Kidney capillary endothelial cell (primary cell): Measurements from ENCODE around the gene MYO18B.

Source experiments
- DNase-seq: peaks from one replicate; pipeline ENCODE4 v3.0.0-alpha.2; 2018; ENCODE audit warnings: low spot score

Gene MYO18B

GRCh38 chr22:25908212-25908611 lies 166.2 kb downstream of the MYO18B start:
- DNase-seq = no peak

GRCh38 chr22:25908755-25909154 lies 166.8 kb downstream of the MYO18B start:
- no peak for DNase-seq

- no peak for DNase-seq
These were observed 167.8 kb downstream of the MYO18B start for GRCh38 chr22:25909614-25910387.

- DNase-seq = no peak
These were observed 169.4 kb downstream of the MYO18B start for GRCh38 chr22:25911243-25911972.

GRCh38 chr22:25919452-25919851 lies 177.5 kb downstream of the MYO18B start:
- no peak for DNase-seq

- DNase-seq = no peak
These were observed 180.2 kb downstream of the MYO18B start for GRCh38 chr22:25922141-25922540.

GRCh38 chr22:25923914-25924313 lies 181.9 kb downstream of the MYO18B start:
- DNase-seq = no peak

- no peak for DNase-seq
These were observed 186.1 kb downstream of the MYO18B start for GRCh38 chr22:25928038-25928437.

GRCh38 chr22:25929321-25929878 lies 187.4 kb downstream of the MYO18B start:
- no peak for DNase-seq

GRCh38 chr22:25930083-25930482 lies 188.1 kb downstream of the MYO18B start:
- no peak for DNase-seq

GRCh38 chr22:25930788-25931310 lies 188.9 kb downstream of the MYO18B start:
- DNase-seq = no peak

GRCh38 chr22:25933158-25933788 lies 191.3 kb downstream of the MYO18B start:
- no peak for DNase-seq

- no peak for DNase-seq
These were observed 193.5 kb downstream of the MYO18B start for GRCh38 chr22:25935266-25936058.

GRCh38 chr22:25938151-25938550 lies 196.2 kb downstream of the MYO18B start:
- no peak for DNase-seq

GRCh38 chr22:25939384-25939783 lies 197.4 kb downstream of the MYO18B start:
- no peak for DNase-seq

- DNase-seq = no peak
These were observed 198.5 kb downstream of the MYO18B start for GRCh38 chr22:25940479-25940878.

- no peak for DNase-seq
These were observed 199.5 kb downstream of the MYO18B start for GRCh38 chr22:25941365-25941960.

GRCh38 chr22:25942115-25942855 lies 200.3 kb downstream of the MYO18B start:
- no peak for DNase-seq

- DNase-seq = no peak
These were observed 200.9 kb downstream of the MYO18B start for GRCh38 chr22:25942856-25943411.

- no peak for DNase-seq
These were observed 208.1 kb downstream of the MYO18B start for GRCh38 chr22:25950111-25950510.
